Nephron (organoid): ENCODE data around the gene VPS18.

Source experiments
- H3K27ac Mint-ChIP-seq, 3 experiments: 2 replicates each; pipeline ENCODE4 v1.8.0; 2020; ENCODE audit warnings: mixed read lengths in 3 of 3, mild to moderate bottlenecking in 2 of 3, moderate library complexity in 1 of 3
- H3K27me3 Mint-ChIP-seq: 2 replicates; pipeline ENCODE4 v1.8.0; 2021; ENCODE audit warnings: low read depth, mild to moderate bottlenecking, moderate library complexity, mixed read lengths
- H3K36me3 Mint-ChIP-seq: 2 replicates; pipeline ENCODE4 v1.8.0; 2020; ENCODE audit warnings: low read depth, mixed read lengths
- H3K4me1 Mint-ChIP-seq: 2 replicates; pipeline ENCODE4 v1.8.0; 2020; ENCODE audit warnings: mixed read lengths
- H3K4me3 Mint-ChIP-seq, 3 experiments: 2 replicates each; pipeline ENCODE4 v1.8.0; 2020; ENCODE audit warnings: mild to moderate bottlenecking in 3 of 3, mixed read lengths in 3 of 3, moderate library complexity in 2 of 3
- H3K9me3 Mint-ChIP-seq: 2 replicates; pipeline ENCODE4 v1.8.0; 2020; ENCODE audit warnings: mixed read lengths
- CTCF ChIP-seq, 3 experiments: fragments of 200-600 bp; sonication (generic); IDR thresholded peaks; one replicate each; pipeline ENCODE4 v1.5.0; 2021; ENCODE audit warnings: antibody characterized with exemption in 3 of 3; ENCODE audit not compliant: unreplicated experiment in 3 of 3

Gene VPS18

GRCh38 chr15:40892447-40893012, 1.7 kb upstream of the VPS18 start:
- H3K9me3 Mint-ChIP-seq: no peaks in the 10 kb centered on the region
- no peak for TF ChIP-seq CTCF (IDR thresholded peaks at IDR 0.05; ENCODE audit: unreplicated experiment in 3 of 3)
- H3K36me3 Mint-ChIP-seq: peaks cover 13% of the 10 kb centered on the region
- H3K27me3 Mint-ChIP-seq: peaks cover 18% of the 10 kb centered on the region
- peaks cover 19% of the 10 kb centered on the region for H3K4me1 Mint-ChIP-seq
- no peak overlapping the region for H3K27ac Mint-ChIP-seq
- peak overlapping the region; percentile 61 to 83 (median 78) for H3K4me3 Mint-ChIP-seq

GRCh38 chr15:40893019-40893670, 1.1 kb upstream of the VPS18 start:
- Mint-ChIP-seq H3K4me3 (peak overlapping the region; percentile 100), H3K4me1 (peaks cover 19% of the 10 kb centered on the region), H3K27me3 (peaks cover 18% of the 10 kb centered on the region), H3K9me3 (no peaks in the 10 kb centered on the region), H3K36me3 (peaks cover 16% of the 10 kb centered on the region), H3K27ac (peak overlapping the region in 2 of 3 experiments; percentile 75 to 97)
- TF ChIP-seq CTCF (IDR thresholded peaks at IDR 0.05; ENCODE audit: unreplicated experiment in 3 of 3): no peak

- Mint-ChIP-seq H3K36me3 (peaks cover 28% of the 10 kb centered on the region), H3K4me3 (peak overlapping the region; percentile 100), H3K4me1 (peaks cover 19% of the 10 kb centered on the region), H3K27ac (peak overlapping the region; percentile 75 to 97 (median 96)), H3K9me3 (no peaks in the 10 kb centered on the region), H3K27me3 (peaks cover 18% of the 10 kb centered on the region)
- peak; percentile 47 to 54 (median 50) for TF ChIP-seq CTCF (IDR thresholded peaks at IDR 0.05; ENCODE audit: unreplicated experiment in 3 of 3)
These were observed 615 bp downstream of the VPS18 start for GRCh38 chr15:40894681-40895448.

GRCh38 chr15:40899536-40900207, 5.4 kb downstream of the VPS18 start:
- Mint-ChIP-seq H3K27ac (no peak overlapping the region), H3K9me3 (no peaks in the 10 kb centered on the region), H3K36me3 (peaks cover 57% of the 10 kb centered on the region), H3K27me3 (no peaks in the 10 kb centered on the region), H3K4me1 (peaks cover 15% of the 10 kb centered on the region), H3K4me3 (no peak overlapping the region)
- no peak for TF ChIP-seq CTCF (IDR thresholded peaks at IDR 0.05; ENCODE audit: unreplicated experiment in 3 of 3)

GRCh38 chr15:40900256-40901052, 6.2 kb downstream of the VPS18 start:
- H3K4me3 Mint-ChIP-seq: no peak overlapping the region
- H3K36me3 Mint-ChIP-seq: peaks cover 57% of the 10 kb centered on the region
- H3K27ac Mint-ChIP-seq: no peak overlapping the region
- H3K9me3 Mint-ChIP-seq: no peaks in the 10 kb centered on the region
- TF ChIP-seq CTCF (IDR thresholded peaks at IDR 0.05; ENCODE audit: unreplicated experiment in 3 of 3): no peak
- peaks cover 8% of the 10 kb centered on the region for H3K4me1 Mint-ChIP-seq
- H3K27me3 Mint-ChIP-seq: no peaks in the 10 kb centered on the region
